Astrocyte (in vitro differentiated cells and primary cell): Measurements from ENCODE around the gene TEX22.

Experiments
- EZH2 ChIP-seq: IDR thresholded peaks from 2 replicates; pipeline ENCODE4 v1.6.1; 2012; ENCODE audit warnings: mild to moderate bottlenecking, low read length, inconsistent platforms; ENCODE audit not compliant: insufficient read depth
- TF ChIP-seq, protein P1 (sequence below): IDR thresholded peaks from 2 replicates; pipeline ENCODE4 v1.5.1; 2011; ENCODE audit warnings: low read depth, mild to moderate bottlenecking, inconsistent platforms, low read length, moderate library complexity; ENCODE audit not compliant: insufficient read depth

DNA sequence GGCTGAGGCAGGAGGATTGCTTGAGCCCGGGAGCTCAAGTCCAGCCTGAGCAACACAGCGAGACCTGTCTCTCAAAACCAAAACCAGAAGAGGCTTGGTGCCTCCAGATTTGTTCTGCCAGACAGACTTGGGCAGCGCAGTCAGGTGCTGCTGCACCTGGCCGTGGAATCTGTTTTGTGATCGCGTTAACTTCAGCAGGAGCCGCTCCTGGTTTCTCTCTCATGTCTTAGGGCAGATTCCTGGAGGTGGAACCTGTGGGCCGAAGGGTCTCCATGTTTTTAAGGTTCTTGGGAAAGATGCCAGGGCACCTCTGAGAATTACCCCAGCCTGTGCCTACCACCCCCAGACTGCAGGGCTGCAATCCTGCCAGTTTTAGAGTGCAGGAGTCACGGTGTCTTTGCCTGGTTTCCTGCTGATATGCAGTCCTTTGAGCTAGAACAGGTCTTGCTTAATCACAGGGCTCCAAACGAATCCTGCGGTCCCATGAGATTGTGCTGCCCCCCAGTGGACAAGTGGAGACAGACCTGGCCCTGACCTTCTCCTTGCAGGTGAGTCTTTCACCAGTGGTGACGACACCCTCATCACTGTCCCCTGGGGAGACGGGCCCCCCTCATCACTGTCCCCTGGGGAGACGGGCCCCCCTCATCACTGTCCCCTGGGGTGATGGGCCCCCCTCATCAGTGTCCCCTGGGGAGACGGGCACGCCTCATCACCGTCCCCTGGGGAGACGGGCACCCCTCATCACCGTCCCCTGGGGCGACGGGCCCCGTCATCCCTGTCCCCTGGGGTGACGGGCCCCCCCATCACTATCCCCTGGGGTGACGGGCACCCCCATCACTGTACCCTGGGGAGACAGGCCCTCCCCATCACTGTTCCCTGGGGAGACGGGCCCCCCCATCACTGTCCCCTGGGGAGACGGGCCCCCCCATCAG, 46.2 kb upstream of the TEX22 start:
- TF ChIP-seq, protein P1, sequence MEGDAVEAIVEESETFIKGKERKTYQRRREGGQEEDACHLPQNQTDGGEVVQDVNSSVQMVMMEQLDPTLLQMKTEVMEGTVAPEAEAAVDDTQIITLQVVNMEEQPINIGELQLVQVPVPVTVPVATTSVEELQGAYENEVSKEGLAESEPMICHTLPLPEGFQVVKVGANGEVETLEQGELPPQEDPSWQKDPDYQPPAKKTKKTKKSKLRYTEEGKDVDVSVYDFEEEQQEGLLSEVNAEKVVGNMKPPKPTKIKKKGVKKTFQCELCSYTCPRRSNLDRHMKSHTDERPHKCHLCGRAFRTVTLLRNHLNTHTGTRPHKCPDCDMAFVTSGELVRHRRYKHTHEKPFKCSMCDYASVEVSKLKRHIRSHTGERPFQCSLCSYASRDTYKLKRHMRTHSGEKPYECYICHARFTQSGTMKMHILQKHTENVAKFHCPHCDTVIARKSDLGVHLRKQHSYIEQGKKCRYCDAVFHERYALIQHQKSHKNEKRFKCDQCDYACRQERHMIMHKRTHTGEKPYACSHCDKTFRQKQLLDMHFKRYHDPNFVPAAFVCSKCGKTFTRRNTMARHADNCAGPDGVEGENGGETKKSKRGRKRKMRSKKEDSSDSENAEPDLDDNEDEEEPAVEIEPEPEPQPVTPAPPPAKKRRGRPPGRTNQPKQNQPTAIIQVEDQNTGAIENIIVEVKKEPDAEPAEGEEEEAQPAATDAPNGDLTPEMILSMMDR: peak; percentile 67
- TF ChIP-seq EZH2: no peak
